ENCODE measurements around the gene LRRK1. TPM values are rescaled to one million over a fixed set of nuclear protein-coding genes. Genes with fewer than 3 reads are reported as not detected.

The LRRK1 gene
- polyA plus RNA-seq, 1 donor (not counting 4 experiments of a cell fraction or from before 2014, with no cell fraction given), result 6.2 TPM

DNA sequence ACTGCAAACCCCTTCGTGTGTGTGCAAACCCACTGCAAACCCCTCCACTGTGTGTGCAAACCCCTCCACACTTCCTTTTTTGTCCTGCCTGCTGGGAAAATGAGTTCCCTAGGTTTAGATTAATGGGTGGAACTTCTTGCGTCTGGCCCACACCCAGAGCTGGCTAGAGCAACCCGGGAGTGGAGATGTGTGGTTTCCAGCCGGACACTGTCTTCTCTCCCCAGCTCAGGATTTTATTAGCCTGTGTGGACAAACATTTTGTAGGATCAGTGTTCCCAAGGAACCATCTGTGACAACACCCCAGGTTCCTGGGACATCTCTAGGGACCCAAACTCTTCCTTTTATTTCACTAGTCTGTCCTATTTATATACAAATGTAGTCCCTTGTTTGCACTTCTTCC, 9.6 kb upstream of the LRRK1 start:
- peaks cover 21 to 36% of the 10 kb centered on the region in 2 experiments for H3K36me3 ChIP-seq (ENCODE audit: control insufficient read depth in 2 of 2, extremely low read depth in 1 of 2, insufficient read depth in 2 of 2, low read length in 2 of 2)

DNA sequence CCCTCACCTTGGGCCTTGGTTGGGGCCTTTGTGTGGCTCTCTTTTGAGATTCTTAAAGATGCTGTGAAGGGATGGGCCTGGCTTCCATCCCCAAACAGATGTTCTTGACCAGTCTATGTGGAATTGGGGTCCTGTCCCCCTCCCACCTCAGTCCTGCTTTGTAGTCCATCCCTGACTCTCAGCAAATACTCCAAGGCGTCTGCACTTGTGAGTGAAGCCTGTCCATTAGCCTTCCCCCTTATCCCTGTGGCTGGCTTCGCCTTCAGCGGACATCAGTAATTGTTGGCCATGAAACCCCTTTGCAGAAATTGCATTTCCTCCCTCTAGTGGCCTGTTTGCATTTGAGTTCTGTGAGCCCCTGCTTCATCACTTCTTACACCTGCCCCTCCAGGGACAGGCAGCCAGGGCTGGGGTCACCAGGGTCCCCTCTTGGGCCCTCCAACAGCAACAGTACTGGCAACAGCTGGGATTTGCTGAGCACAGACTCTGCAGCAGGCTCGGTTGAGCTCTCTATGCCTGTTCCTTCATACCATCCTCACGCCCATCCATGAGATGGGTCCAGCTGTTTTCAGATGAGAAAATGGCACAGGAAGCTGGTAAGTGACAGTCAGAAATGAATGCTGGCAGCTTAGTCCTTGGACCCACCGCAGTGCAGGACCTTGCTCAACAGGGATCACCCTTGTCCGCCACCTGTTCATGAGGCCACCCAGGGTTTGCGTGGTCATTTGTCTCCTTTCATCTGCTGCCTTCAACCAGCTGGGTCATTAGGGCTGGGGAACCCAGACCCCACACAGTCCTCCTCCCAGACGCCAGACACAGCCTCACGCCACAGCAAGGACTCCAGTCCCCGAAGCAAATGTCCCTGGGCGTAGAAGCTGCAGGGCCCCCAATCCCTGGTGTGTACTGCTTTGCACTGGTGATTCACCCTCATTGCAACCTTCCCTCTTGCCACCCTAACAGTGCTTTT, 8.9 kb upstream of the LRRK1 start:
- Histone ChIP-seq H3K4me1 (ENCODE audit: control insufficient read depth, extremely low read depth, insufficient read depth, low read length) (no peaks in the 10 kb centered on the region), H3K9ac (ENCODE audit: control insufficient read depth, extremely low read depth, insufficient read depth, low read length) (no peak overlapping the region), H3K4me2 (ENCODE audit: control insufficient read depth, extremely low read depth, insufficient read depth, low read depth, low read length) (no peak overlapping the region), H3K4me3 (ENCODE audit: control insufficient read depth in 2 of 3, extremely low read depth in 1 of 3, insufficient read depth in 2 of 3, low read depth in 1 of 3, low read length in 3 of 3) (no peak overlapping the region), H4K20me1 (ENCODE audit: control insufficient read depth, extremely low read depth, insufficient read depth, low read length) (no peaks in the 10 kb centered on the region), H3K9me1 (ENCODE audit: control insufficient read depth, extremely low read depth, insufficient read depth, low read length) (no peaks in the 10 kb centered on the region), H2AFZ (ENCODE audit: control insufficient read depth, low read length) (no peak overlapping the region), H3K36me3 (ENCODE audit: control insufficient read depth in 2 of 2, extremely low read depth in 1 of 2, insufficient read depth in 2 of 2, low read length in 2 of 2) (peaks cover 21 to 36% of the 10 kb centered on the region in 2 experiments), H3K27me3 (ENCODE audit: control insufficient read depth, extremely low read depth, insufficient read depth, low read length) (no peaks in the 10 kb centered on the region), H3K9me3 (ENCODE audit: control insufficient read depth, low read depth, low read length) (no peaks in the 10 kb centered on the region), H3K79me2 (ENCODE audit: control insufficient read depth, insufficient read depth, low read length) (no peaks in the 10 kb centered on the region), H3K27ac (ENCODE audit: control insufficient read depth, insufficient read depth, low read length) (no peak overlapping the region)
- TF ChIP-seq, protein P1, sequence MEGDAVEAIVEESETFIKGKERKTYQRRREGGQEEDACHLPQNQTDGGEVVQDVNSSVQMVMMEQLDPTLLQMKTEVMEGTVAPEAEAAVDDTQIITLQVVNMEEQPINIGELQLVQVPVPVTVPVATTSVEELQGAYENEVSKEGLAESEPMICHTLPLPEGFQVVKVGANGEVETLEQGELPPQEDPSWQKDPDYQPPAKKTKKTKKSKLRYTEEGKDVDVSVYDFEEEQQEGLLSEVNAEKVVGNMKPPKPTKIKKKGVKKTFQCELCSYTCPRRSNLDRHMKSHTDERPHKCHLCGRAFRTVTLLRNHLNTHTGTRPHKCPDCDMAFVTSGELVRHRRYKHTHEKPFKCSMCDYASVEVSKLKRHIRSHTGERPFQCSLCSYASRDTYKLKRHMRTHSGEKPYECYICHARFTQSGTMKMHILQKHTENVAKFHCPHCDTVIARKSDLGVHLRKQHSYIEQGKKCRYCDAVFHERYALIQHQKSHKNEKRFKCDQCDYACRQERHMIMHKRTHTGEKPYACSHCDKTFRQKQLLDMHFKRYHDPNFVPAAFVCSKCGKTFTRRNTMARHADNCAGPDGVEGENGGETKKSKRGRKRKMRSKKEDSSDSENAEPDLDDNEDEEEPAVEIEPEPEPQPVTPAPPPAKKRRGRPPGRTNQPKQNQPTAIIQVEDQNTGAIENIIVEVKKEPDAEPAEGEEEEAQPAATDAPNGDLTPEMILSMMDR (optimal IDR thresholded peaks at IDR 0.05 in 1 of 3, IDR thresholded peaks at IDR 0.05 in 1 of 3, conservative IDR thresholded peaks at IDR 0.05 in 1 of 3; ENCODE audit: extremely low read depth in 1 of 3, insufficient read depth in 2 of 3, low read length in 3 of 3), result peak in 1 of 3 experiments; percentile 6
- no peak for TF ChIP-seq EZH2 (IDR thresholded peaks at IDR 0.05; ENCODE audit: low read length)
- dilution Hi-C loops (cut with MboI; ENCODE audit: extremely low pct_ligation_motif_present, low sequenced_read_pairs), result no loop called here
- no peak for DNase-seq (ENCODE audit: low read depth, low spot score)
- FAIRE-seq, result no peak

More for the DNA sequence above, 9.6 kb upstream of the LRRK1 start:
- no peak overlapping the region for H3K4me2 ChIP-seq (ENCODE audit: control insufficient read depth, extremely low read depth, insufficient read depth, low read depth, low read length)
- TF ChIP-seq EZH2 (IDR thresholded peaks at IDR 0.05; ENCODE audit: low read length), result no peak
- TF ChIP-seq, protein P1 (optimal IDR thresholded peaks at IDR 0.05 in 1 of 3, IDR thresholded peaks at IDR 0.05 in 1 of 3, conservative IDR thresholded peaks at IDR 0.05 in 1 of 3; ENCODE audit: extremely low read depth in 1 of 3, insufficient read depth in 2 of 3, low read length in 3 of 3), result no peak
- H4K20me1 ChIP-seq (ENCODE audit: control insufficient read depth, extremely low read depth, insufficient read depth, low read length), result no peaks in the 10 kb centered on the region
- H3K9ac ChIP-seq (ENCODE audit: control insufficient read depth, extremely low read depth, insufficient read depth, low read length), result no peak overlapping the region
- no peaks in the 10 kb centered on the region for H3K4me1 ChIP-seq (ENCODE audit: control insufficient read depth, extremely low read depth, insufficient read depth, low read length)
- no peak overlapping the region for H2AFZ ChIP-seq (ENCODE audit: control insufficient read depth, low read length)
- no peaks in the 10 kb centered on the region for H3K9me1 ChIP-seq (ENCODE audit: control insufficient read depth, extremely low read depth, insufficient read depth, low read length)
- no peaks in the 10 kb centered on the region for H3K27me3 ChIP-seq (ENCODE audit: control insufficient read depth, extremely low read depth, insufficient read depth, low read length)
- FAIRE-seq (no peak), DNase-seq (ENCODE audit: low read depth, low spot score) (no peak)
- dilution Hi-C loops (cut with MboI; ENCODE audit: extremely low pct_ligation_motif_present, low sequenced_read_pairs), result no loop called here
- H3K27ac ChIP-seq (ENCODE audit: control insufficient read depth, insufficient read depth, low read length), result no peak overlapping the region
- no peak overlapping the region for H3K4me3 ChIP-seq (ENCODE audit: control insufficient read depth in 2 of 3, extremely low read depth in 1 of 3, insufficient read depth in 2 of 3, low read depth in 1 of 3, low read length in 3 of 3)
- no peaks in the 10 kb centered on the region for H3K79me2 ChIP-seq (ENCODE audit: control insufficient read depth, insufficient read depth, low read length)
- no peaks in the 10 kb centered on the region for H3K9me3 ChIP-seq (ENCODE audit: control insufficient read depth, low read depth, low read length)
